SU-DHL-6 (cell line): ENCODE data around the gene IVD.

ENCODE experiments used
- H2AFZ ChIP-seq: fragments of 200-600 bp; sonication (generic); 2 replicates; pipeline ENCODE4 v1.6.1; 2014; ENCODE audit warnings: low read depth, mild to moderate bottlenecking, moderate library complexity, mixed read lengths, antibody characterized with exemption, low read length; ENCODE audit not compliant: severe bottlenecking
- H3F3A ChIP-seq: fragments of 200-600 bp; shearing (Covaris generic); 2 replicates; pipeline ENCODE4 v1.6.0; 2016; ENCODE audit warnings: antibody characterized with exemption, mild to moderate bottlenecking; ENCODE audit not compliant: insufficient read depth
- H3K27ac ChIP-seq: fragments of 200-600 bp; sonication (generic); 2 replicates; pipeline ENCODE4 v1.5.1; 2016; ENCODE audit warnings: low read depth, mild to moderate bottlenecking, low read length, moderate library complexity, mixed read lengths
- H3K27me3 ChIP-seq: fragments of 200-600 bp; sonication (generic), shearing (Covaris generic); 2 replicates; pipeline ENCODE4 v1.6.0; 2014; ENCODE audit warnings: mild to moderate bottlenecking, low read length
- H3K36me3 ChIP-seq: fragments of 200-600 bp; sonication (generic); 2 replicates; pipeline ENCODE4 v1.6.1; 2014; ENCODE audit warnings: mild to moderate bottlenecking, low read length, mixed read lengths
- H3K4me2 ChIP-seq: fragments of 300-600, 200-600 bp; shearing (Covaris generic), sonication (generic); 2 replicates; pipeline ENCODE4 v1.6.0; 2014; ENCODE audit warnings: low read length, low read depth, mild to moderate bottlenecking; ENCODE audit not compliant: poor library complexity, severe bottlenecking
- H3K4me3 ChIP-seq: fragments of 200-600 bp; sonication (generic); 2 replicates; pipeline ENCODE4 v1.5.1; 2014; ENCODE audit warnings: antibody characterized with exemption, low read length, mild to moderate bottlenecking, mixed read lengths; ENCODE audit not compliant: insufficient read depth, poor library complexity, severe bottlenecking
- H3K79me2 ChIP-seq: fragments of 200-600 bp; sonication (generic); 2 replicates; pipeline ENCODE4 v1.6.1; 2014; ENCODE audit warnings: mild to moderate bottlenecking, low read length, moderate library complexity; ENCODE audit not compliant: insufficient read depth
- H3K9ac ChIP-seq: fragments of 200-600 bp; sonication (generic); 2 replicates; pipeline ENCODE4 v1.7.0; 2014; ENCODE audit warnings: mild to moderate bottlenecking, low read length
- H3K9me2 ChIP-seq: fragments of 200-600 bp; sonication (generic); replicated peaks from 2 replicates; pipeline ENCODE4 v1.6.1; 2014; ENCODE audit warnings: low read length; ENCODE audit not compliant: insufficient read depth
- H3K9me3 ChIP-seq: fragments of 200-600 bp; sonication (generic); 2 replicates; pipeline ENCODE4 v1.6.1; 2014; ENCODE audit warnings: low read length, mixed read lengths; ENCODE audit not compliant: insufficient read depth
- H4K20me1 ChIP-seq: fragments of 200-600 bp; sonication (generic); 2 replicates; pipeline ENCODE4 v1.6.1; 2014; ENCODE audit warnings: low read depth, mild to moderate bottlenecking, antibody characterized with exemption, low read length, moderate library complexity, mixed read lengths
- EZH2phosphoT487 ChIP-seq: fragments of 200-600 bp; sonication (generic), shearing (Covaris generic); conservative IDR thresholded peaks from 2 replicates; pipeline ENCODE4 v1.6.1; 2018; ENCODE audit warnings: mild to moderate bottlenecking, antibody characterized with exemption, low read length, moderate library complexity, mixed read lengths
- TF ChIP-seq, protein P1 (sequence below): fragments of 200-600 bp; sonication (generic); IDR thresholded peaks from one replicate; pipeline ENCODE4 v1.5.1; 2017; ENCODE audit warnings: antibody characterized with exemption, mild to moderate bottlenecking, low read length, moderate library complexity; ENCODE audit not compliant: insufficient read depth, poor library complexity, severe bottlenecking

IVD gene

GRCh38 chr15:40369971-40370370 lies 35.6 kb upstream of the IVD start:
- Histone ChIP-seq H3K4me3 (no peak overlapping the region), H3K9me3 (no peaks in the 10 kb centered on the region), H3K27me3 (no peaks in the 10 kb centered on the region; the same call in 1 of the 2 replicates), H3K27ac (no peak overlapping the region), H3K9me2 (no peaks in the 10 kb centered on the region), H4K20me1 (no peaks in the 10 kb centered on the region), H3K36me3 (no peaks in the 10 kb centered on the region), H3K9ac (no peak overlapping the region), H3K4me2 (no peak overlapping the region), H2AFZ (no peak overlapping the region), H3K79me2 (no peaks in the 10 kb centered on the region), H3F3A (no peaks in the 10 kb centered on the region)
- TF ChIP-seq, protein P1, sequence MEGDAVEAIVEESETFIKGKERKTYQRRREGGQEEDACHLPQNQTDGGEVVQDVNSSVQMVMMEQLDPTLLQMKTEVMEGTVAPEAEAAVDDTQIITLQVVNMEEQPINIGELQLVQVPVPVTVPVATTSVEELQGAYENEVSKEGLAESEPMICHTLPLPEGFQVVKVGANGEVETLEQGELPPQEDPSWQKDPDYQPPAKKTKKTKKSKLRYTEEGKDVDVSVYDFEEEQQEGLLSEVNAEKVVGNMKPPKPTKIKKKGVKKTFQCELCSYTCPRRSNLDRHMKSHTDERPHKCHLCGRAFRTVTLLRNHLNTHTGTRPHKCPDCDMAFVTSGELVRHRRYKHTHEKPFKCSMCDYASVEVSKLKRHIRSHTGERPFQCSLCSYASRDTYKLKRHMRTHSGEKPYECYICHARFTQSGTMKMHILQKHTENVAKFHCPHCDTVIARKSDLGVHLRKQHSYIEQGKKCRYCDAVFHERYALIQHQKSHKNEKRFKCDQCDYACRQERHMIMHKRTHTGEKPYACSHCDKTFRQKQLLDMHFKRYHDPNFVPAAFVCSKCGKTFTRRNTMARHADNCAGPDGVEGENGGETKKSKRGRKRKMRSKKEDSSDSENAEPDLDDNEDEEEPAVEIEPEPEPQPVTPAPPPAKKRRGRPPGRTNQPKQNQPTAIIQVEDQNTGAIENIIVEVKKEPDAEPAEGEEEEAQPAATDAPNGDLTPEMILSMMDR = no peak
- no peak for TF ChIP-seq EZH2phosphoT487

- Histone ChIP-seq H3K79me2 (no peaks in the 10 kb centered on the region), H3K9me2 (no peaks in the 10 kb centered on the region), H3F3A (no peaks in the 10 kb centered on the region), H4K20me1 (no peaks in the 10 kb centered on the region), H3K9me3 (no peaks in the 10 kb centered on the region), H3K4me2 (no peak overlapping the region), H3K4me3 (no peak overlapping the region), H3K36me3 (no peaks in the 10 kb centered on the region), H3K27ac (no peak overlapping the region), H2AFZ (no peak overlapping the region), H3K27me3 (no peaks in the 10 kb centered on the region; the same call in 1 of the 2 replicates), H3K9ac (no peak overlapping the region)
- TF ChIP-seq, protein P1 = no peak
- TF ChIP-seq EZH2phosphoT487 = no peak
Measured at GRCh38 chr15:40372981-40373380, 32.6 kb upstream of the IVD start.

GRCh38 chr15:40377606-40378005 lies 28.0 kb upstream of the IVD start:
- H3K9me2 ChIP-seq = no peaks in the 10 kb centered on the region
- H3K27me3 ChIP-seq = no peaks in the 10 kb centered on the region
- no peaks in the 10 kb centered on the region for H4K20me1 ChIP-seq
- H3K4me3 ChIP-seq = no peak overlapping the region
- H3K9me3 ChIP-seq = no peaks in the 10 kb centered on the region
- H2AFZ ChIP-seq = no peak overlapping the region
- no peaks in the 10 kb centered on the region for H3K36me3 ChIP-seq
- H3K79me2 ChIP-seq = no peaks in the 10 kb centered on the region
- H3K27ac ChIP-seq = no peak overlapping the region
- TF ChIP-seq, protein P1 = no peak
- TF ChIP-seq EZH2phosphoT487 = no peak
- no peak overlapping the region for H3K4me2 ChIP-seq
- no peak overlapping the region for H3K9ac ChIP-seq
- no peaks in the 10 kb centered on the region for H3F3A ChIP-seq
